PC-9 (cell line): ENCODE measurements around the gene CCR4.

Experiments used
- EZH2 ChIP-seq: fragments of 200-600 bp; sonication (generic); IDR thresholded peaks from 2 replicates; pipeline ENCODE4 v1.8.0; 2017; ENCODE audit warnings: antibody characterized with exemption, low read depth
- TF ChIP-seq, protein P1 (sequence below): fragments of 200-600 bp; sonication (generic); conservative IDR thresholded peaks from 2 replicates; pipeline ENCODE4 v1.6.1; 2017; ENCODE audit warnings: mixed run types, antibody characterized with exemption, mild to moderate bottlenecking, moderate library complexity

DNA sequence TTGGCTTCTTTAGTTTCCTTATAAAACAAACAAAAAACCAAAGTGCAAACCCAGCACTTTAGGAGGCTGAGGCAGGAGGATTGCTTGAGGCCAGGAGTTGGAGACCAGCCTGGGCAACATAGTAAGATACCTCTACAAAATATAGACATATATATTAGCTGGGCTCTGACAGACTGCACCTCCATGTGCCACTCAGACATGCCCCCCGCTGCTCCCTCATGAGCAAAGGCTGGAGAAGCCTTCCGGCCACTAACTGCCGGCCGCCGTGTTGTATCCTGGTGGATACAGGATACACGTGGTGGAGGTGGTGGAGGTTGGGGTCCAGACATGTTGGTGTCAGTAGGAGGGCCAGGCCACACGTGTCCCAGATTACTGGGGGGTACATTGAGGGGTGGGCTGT is 29.4 kb upstream of the CCR4 start:
- TF ChIP-seq, protein P1, sequence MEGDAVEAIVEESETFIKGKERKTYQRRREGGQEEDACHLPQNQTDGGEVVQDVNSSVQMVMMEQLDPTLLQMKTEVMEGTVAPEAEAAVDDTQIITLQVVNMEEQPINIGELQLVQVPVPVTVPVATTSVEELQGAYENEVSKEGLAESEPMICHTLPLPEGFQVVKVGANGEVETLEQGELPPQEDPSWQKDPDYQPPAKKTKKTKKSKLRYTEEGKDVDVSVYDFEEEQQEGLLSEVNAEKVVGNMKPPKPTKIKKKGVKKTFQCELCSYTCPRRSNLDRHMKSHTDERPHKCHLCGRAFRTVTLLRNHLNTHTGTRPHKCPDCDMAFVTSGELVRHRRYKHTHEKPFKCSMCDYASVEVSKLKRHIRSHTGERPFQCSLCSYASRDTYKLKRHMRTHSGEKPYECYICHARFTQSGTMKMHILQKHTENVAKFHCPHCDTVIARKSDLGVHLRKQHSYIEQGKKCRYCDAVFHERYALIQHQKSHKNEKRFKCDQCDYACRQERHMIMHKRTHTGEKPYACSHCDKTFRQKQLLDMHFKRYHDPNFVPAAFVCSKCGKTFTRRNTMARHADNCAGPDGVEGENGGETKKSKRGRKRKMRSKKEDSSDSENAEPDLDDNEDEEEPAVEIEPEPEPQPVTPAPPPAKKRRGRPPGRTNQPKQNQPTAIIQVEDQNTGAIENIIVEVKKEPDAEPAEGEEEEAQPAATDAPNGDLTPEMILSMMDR = no peak
- TF ChIP-seq EZH2 = no peak
